HCT116 (cell line): Measurements from ENCODE around the gene COQ8B. TPM values are rescaled to one million over a fixed set of nuclear protein-coding genes. Genes with fewer than 3 reads are reported as not detected.

Experiments
- ATAC-seq: fragments of 200-7000 bp; cut with Tn5 transposase; 2 replicates; pipeline ENCODE4 v1.9.1; 2020; ENCODE audit warnings: mild to moderate bottlenecking, moderate library complexity
- BruUV-seq: library from RNA; stranded (reverse); fragments of 400-500 nt; replicated peaks from 2 replicates; lab custom pipeline; 2021; lab: Mats Ljungman, UMichigan
- CTCF ChIA-PET: fragments of 300-600 bp; sonication (Branson Sonifier 250); formaldehyde crosslinking; loops from one replicate; lab custom pipeline; 2021; ENCODE audit warnings: antibody characterized with exemption; lab: Charles Lee
- POLR2A ChIA-PET: fragments of 300-600, 350-600 bp; sonication (Branson Sonifier 250); formaldehyde crosslinking; loops from one replicate; lab custom pipeline; 2021; ENCODE audit warnings: antibody characterized with exemption; lab: Charles Lee
- RAD21 ChIA-PET, 2 experiments: fragments of 300-600 bp; sonication (Branson Sonifier 250); formaldehyde crosslinking; loops; one replicate each; lab custom pipeline; 2023; ENCODE audit warnings: low total read pairs in 2 of 2; ENCODE audit not compliant: uncharacterized antibody in 2 of 2, unreplicated experiment in 2 of 2, low non-redundant PET in 1 of 2; lab: Charles Lee
- DNase-seq: peaks from one replicate; pipeline ENCODE4 v3.0.0-alpha.2; 2010; ENCODE audit warnings: low read depth, low spot score
- H2AFZ ChIP-seq: fragments of 200-600 bp; shearing (Covaris generic), sonication (generic); 2 replicates; pipeline ENCODE4 v1.6.1; 2017; ENCODE audit warnings: low read depth, mixed run types, mixed read lengths, antibody characterized with exemption, low read length; ENCODE audit not compliant: poor library complexity, severe bottlenecking
- H3K27ac ChIP-seq: 2 replicates; pipeline ENCODE4 v1.5.1; 2012; ENCODE audit warnings: low read depth, low read length
- H3K27me3 ChIP-seq: fragments of 200-600 bp; sonication (generic); 2 replicates; pipeline ENCODE4 v1.6.1; 2016; ENCODE audit warnings: mixed run types, low read length, mixed read lengths; ENCODE audit not compliant: insufficient read depth
- H3K36me3 ChIP-seq, 2 experiments: fragments of 200-500 bp in 1 of 2; fragments of 200-600 bp in 1 of 2; sonication (Bioruptor generic) in 1 of 2; sonication (generic) in 1 of 2; 2 replicates each; pipeline versions ENCODE4 v1.5.1 to v1.6.1; 2014 to 2016; ENCODE audit warnings: low read length in 2 of 2, inconsistent platforms in 1 of 2, mixed read lengths in 1 of 2, mixed run types in 1 of 2; ENCODE audit not compliant: insufficient read depth in 2 of 2, control insufficient read depth in 1 of 2
- H3K4me1 ChIP-seq, 2 experiments: fragments of 200-600 bp in 1 of 2; sonication (generic) in 1 of 2; 2 replicates each; pipeline versions ENCODE4 v1.5.1 to v1.6.1; 2012 to 2017; ENCODE audit warnings: low read length in 2 of 2, inconsistent platforms in 1 of 2, mild to moderate bottlenecking in 1 of 2, mixed read lengths in 1 of 2, mixed run types in 1 of 2, moderate library complexity in 1 of 2; ENCODE audit not compliant: insufficient read depth in 2 of 2, control insufficient read depth in 1 of 2
- H3K4me2 ChIP-seq: fragments of 200-600 bp; sonication (generic); 2 replicates; pipeline ENCODE4 v1.6.1; 2017; ENCODE audit warnings: mixed run types, low read length, mixed read lengths
- H3K4me3 ChIP-seq, 2 experiments: fragments of 200-600 bp in 1 of 2; sonication (generic) in 1 of 2; replicated peaks in 1 of 2; 2 replicates each; pipeline ENCODE4 v1.5.1; 2011 to 2016; ENCODE audit warnings: low read length in 2 of 2, control low read depth in 1 of 2, low read depth in 1 of 2, mild to moderate bottlenecking in 1 of 2, mixed read lengths in 1 of 2, mixed run types in 1 of 2
- H3K79me2 ChIP-seq: fragments of 200-600 bp; sonication (generic); 2 replicates; pipeline ENCODE4 v1.6.1; 2017; ENCODE audit warnings: mild to moderate bottlenecking, mixed run types, low read length, moderate library complexity, mixed read lengths; ENCODE audit not compliant: insufficient read depth
- H3K9ac ChIP-seq: fragments of 200-600 bp; sonication (generic); 2 replicates; pipeline ENCODE4 v1.6.1; 2016; ENCODE audit warnings: low read length, mixed read lengths
- H3K9me2 ChIP-seq: fragments of 200-600 bp; sonication (generic), shearing (Covaris generic); 2 replicates; pipeline ENCODE4 v1.6.1; 2017; ENCODE audit warnings: mixed run types, mild to moderate bottlenecking, moderate library complexity; ENCODE audit not compliant: insufficient read depth
- H3K9me3 ChIP-seq, 2 experiments: fragments of 200-500 bp in 1 of 2; fragments of 200-600 bp in 1 of 2; sonication (Bioruptor generic) in 1 of 2; sonication (generic) in 1 of 2; 2 replicates each; pipeline ENCODE4 v1.6.1; 2014 to 2017; ENCODE audit warnings: low read length in 2 of 2, mixed read lengths in 2 of 2, inconsistent platforms in 1 of 2, low read depth in 1 of 2, mild to moderate bottlenecking in 1 of 2, mixed run types in 1 of 2, moderate library complexity in 1 of 2; ENCODE audit not compliant: control insufficient read depth in 1 of 2, insufficient read depth in 1 of 2
- H4K20me1 ChIP-seq: fragments of 200-600 bp; sonication (generic), shearing (Covaris generic); 2 replicates; pipeline ENCODE4 v1.6.1; 2017; ENCODE audit warnings: mixed run types, mild to moderate bottlenecking, moderate library complexity; ENCODE audit not compliant: insufficient read depth
- CTCF ChIP-seq, 3 experiments: fragments of 200-600 bp in 1 of 3; sonication (generic) in 1 of 3; IDR thresholded peaks in 2 of 3; conservative IDR thresholded peaks in 1 of 3; 2 replicates each; pipeline ENCODE4 v1.5.1; 2012 to 2017; ENCODE audit warnings: low read depth in 2 of 3, low read length in 2 of 3, antibody characterized with exemption in 1 of 3, borderline replicate concordance in 1 of 3, control low read depth in 1 of 3, mild to moderate bottlenecking in 1 of 3, mixed read lengths in 1 of 3, mixed run types in 1 of 3, moderate library complexity in 1 of 3; ENCODE audit not compliant: insufficient read depth in 1 of 3
- EGR1 ChIP-seq: IDR thresholded peaks from 2 replicates; pipeline ENCODE4 v1.6.1; 2012; ENCODE audit warnings: low read depth
- ELF1 ChIP-seq: IDR thresholded peaks from 2 replicates; pipeline ENCODE4 v1.6.1; 2012; ENCODE audit warnings: low read depth, borderline replicate concordance
- EZH2 ChIP-seq: fragments of 200-600 bp; sonication (generic); IDR thresholded peaks from 2 replicates; pipeline ENCODE4 v1.6.1; 2017; ENCODE audit warnings: antibody characterized with exemption, mixed run types
- EZH2phosphoT487 ChIP-seq: fragments of 200-600 bp; IDR thresholded peaks from 2 replicates; pipeline ENCODE4 v1.6.1; 2018; ENCODE audit warnings: antibody characterized with exemption, borderline replicate concordance
- FOSL1 ChIP-seq: IDR thresholded peaks from 2 replicates; pipeline ENCODE4 v1.6.1; 2012; ENCODE audit warnings: low read depth
- MAX ChIP-seq: IDR thresholded peaks from 2 replicates; pipeline ENCODE4 v1.6.1; 2012
- POLR2A ChIP-seq: IDR thresholded peaks from 2 replicates; pipeline ENCODE4 v1.7.0; 2011; ENCODE audit warnings: borderline replicate concordance; ENCODE audit not compliant: insufficient read depth, insufficient read length; ENCODE audit errors: extremely low read depth
- POLR2AphosphoS5 ChIP-seq: IDR thresholded peaks from 2 replicates; pipeline ENCODE4 v1.6.1; 2011; ENCODE audit warnings: mild to moderate bottlenecking, low read depth, low read length, moderate library complexity
- RAD21 ChIP-seq: IDR thresholded peaks from 2 replicates; pipeline ENCODE4 v1.6.1; 2012; ENCODE audit warnings: low read depth, mild to moderate bottlenecking
- REST ChIP-seq: IDR thresholded peaks from 2 replicates; pipeline ENCODE4 v1.6.1; 2012; ENCODE audit warnings: low read depth
- SIN3A ChIP-seq: IDR thresholded peaks from 2 replicates; pipeline ENCODE4 v1.6.1; 2012; ENCODE audit warnings: low read depth
- SRF ChIP-seq: IDR thresholded peaks from 2 replicates; pipeline ENCODE4 v1.6.1; 2012; ENCODE audit warnings: low read depth
- TCF7L2 ChIP-seq: IDR thresholded peaks from 2 replicates; pipeline ENCODE4 v1.7.0; 2011; ENCODE audit warnings: borderline replicate concordance, inconsistent platforms; ENCODE audit not compliant: insufficient read depth, insufficient read length; ENCODE audit errors: extremely low read depth
- YY1 ChIP-seq: IDR thresholded peaks from 2 replicates; pipeline ENCODE4 v1.6.1; 2011; ENCODE audit warnings: low read length, low read depth, moderate library complexity, mild to moderate bottlenecking; ENCODE audit not compliant: insufficient replicate concordance; ENCODE audit errors: extremely low read depth
- ZBTB33 ChIP-seq: IDR thresholded peaks from 2 replicates; pipeline ENCODE4 v1.6.1; 2011; ENCODE audit warnings: mild to moderate bottlenecking, low read length, moderate library complexity; ENCODE audit not compliant: insufficient replicate concordance; ENCODE audit errors: extremely low read depth
- ZFX ChIP-seq: fragments of 450-650 bp; IDR thresholded peaks from 2 replicates; pipeline ENCODE4 v1.6.1; 2017
- ZNF274 ChIP-seq: fragments of 200-500 bp; sonication (Bioruptor generic); IDR thresholded peaks from 2 replicates; pipeline ENCODE4 v1.6.1; 2014; ENCODE audit warnings: mild to moderate bottlenecking, low read depth, low read length, inconsistent platforms
- intact Hi-C: fragments of 100-400 bp; cut with micrococcal nuclease; formaldehyde crosslinking; loops from 2 replicates; pipeline ENCODE4 v1.10.0; 2022
- total RNA-seq: library from RNA; stranded (reverse); gene quantifications from one replicate; pipeline ENCODE4 v1.2.1, GENCODE V29; 2021; ENCODE audit not compliant: unreplicated experiment

The COQ8B gene
- total RNA-seq, 1 experiment from 2014 or later, result 47.1 TPM

- H3K27me3 ChIP-seq, result no peaks in the 10 kb centered on the region
- H3K27ac ChIP-seq, result no peak overlapping the region
- no peaks in the 10 kb centered on the region for H3K79me2 ChIP-seq
- CTCF ChIA-PET, result interaction anchor here (0.8 kb wide), 1 partner anchor 65 kb away, joined by 3 read pairs; no protein-coding TSS in a partner anchor
- intact Hi-C loops, result no loop called here
- H4K20me1 ChIP-seq, result no peaks in the 10 kb centered on the region
- POLR2A ChIA-PET, result interaction anchor here (2.2 kb wide), 1 partner anchor 9 kb away, joined by 7 read pairs; the partner anchor contains the start of gene ACTMAP
- no peak for ATAC-seq
- TF ChIP-seq POLR2AphosphoS5 (peak; percentile 30; the same call in 1 of the 2 replicates), CTCF (IDR thresholded peaks at IDR 0.05 in 2 of 3, conservative IDR thresholded peaks at IDR 0.05 in 1 of 3; ENCODE audit: borderline replicate concordance in 1 of 3, insufficient read depth in 1 of 3, low read depth in 2 of 3, low read length in 2 of 3) (no peak), EGR1 (no peak), ZNF274 (no peak), RAD21 (0 out of 2 replicates have a peak, but pooled peaks have one; percentile 5), FOSL1 (no peak), ZBTB33 (no peak), ZFX (no peak), SIN3A (no peak), TCF7L2 (no peak), MAX (no peak), ELF1 (no peak), YY1 (no peak), POLR2A (no peak), REST (no peak), SRF (no peak), EZH2phosphoT487 (no peak), EZH2 (no peak)
- no peak for DNase-seq
- H3K9ac ChIP-seq, result no peak overlapping the region
- H3K4me3 ChIP-seq, result no peak overlapping the region
- H3K4me2 ChIP-seq, result no peak overlapping the region
- H3K36me3 ChIP-seq, result no peaks in the 10 kb centered on the region
- no peak overlapping the region for H2AFZ ChIP-seq
- RAD21 ChIA-PET, result no interaction called here
- no TSS peak for BruUV-seq
- H3K9me3 ChIP-seq, result no peaks in the 10 kb centered on the region
- H3K9me2 ChIP-seq, result no peaks in the 10 kb centered on the region
- H3K4me1 ChIP-seq, result peaks cover 7 to 11% of the 10 kb centered on the region in 2 experiments; a peak in 2 of 4 replicates
Observed at GRCh38 chr19:40741527-40742390, 25.1 kb upstream of the COQ8B start.
